HEK293 (cell line): Measurements from ENCODE around the gene FBXL4.
A peak's percentile ranks its signal among the peaks of the same experiment; 100 is the strongest.

Source experiments
- BCL11A ChIP-seq: fragments of 450-650 bp; formaldehyde crosslinking; IDR thresholded peaks from 2 replicates; pipeline ENCODE4 v1.5.1; 2016; ENCODE audit warnings: low read depth, missing biosample characterization, missing genetic modification characterization
- GLIS2 ChIP-seq: fragments of 450-650 bp; formaldehyde crosslinking; IDR thresholded peaks from 2 replicates; pipeline ENCODE4 v1.5.1; 2016; ENCODE audit warnings: missing biosample characterization, missing genetic modification characterization
- KLF8 ChIP-seq: fragments of 450-650 bp; formaldehyde crosslinking; IDR thresholded peaks from 2 replicates; pipeline ENCODE4 v1.5.1; 2016; ENCODE audit warnings: missing biosample characterization, missing genetic modification characterization
- MEIS1 ChIP-seq: sonication (generic); formaldehyde crosslinking; IDR thresholded peaks from 2 replicates; pipeline ENCODE4 v1.8.1; 2022; ENCODE audit warnings: missing genetic modification reagents, mild to moderate bottlenecking, borderline replicate concordance
- SP2 ChIP-seq: fragments of 450-650 bp; formaldehyde crosslinking; IDR thresholded peaks from 2 replicates; pipeline ENCODE4 v1.5.1; 2016; ENCODE audit warnings: missing biosample characterization, missing genetic modification characterization
- ZBTB17 ChIP-seq: fragments of 450-650 bp; formaldehyde crosslinking; IDR thresholded peaks from 2 replicates; pipeline ENCODE4 v1.5.1; 2016; ENCODE audit warnings: missing biosample characterization, missing genetic modification characterization
- ZBTB8A ChIP-seq: fragments of 450-650 bp; formaldehyde crosslinking; IDR thresholded peaks from 2 replicates; pipeline ENCODE4 v1.5.1; 2016; ENCODE audit warnings: missing biosample characterization, missing genetic modification characterization
- ZNF114 ChIP-seq: fragments of 450-650 bp; formaldehyde crosslinking; IDR thresholded peaks from 2 replicates; pipeline ENCODE4 v1.5.0; 2017; ENCODE audit warnings: missing biosample characterization, missing genetic modification characterization
- ZNF202 ChIP-seq: fragments of 450-650 bp; formaldehyde crosslinking; IDR thresholded peaks from 2 replicates; pipeline ENCODE4 v1.5.1; 2016; ENCODE audit warnings: missing biosample characterization, missing genetic modification characterization, borderline replicate concordance
- ZNF223 ChIP-seq: fragments of 450-650 bp; formaldehyde crosslinking; IDR thresholded peaks from 2 replicates; pipeline ENCODE4 v1.5.1; 2016; ENCODE audit warnings: missing biosample characterization, missing genetic modification characterization
- ZNF23 ChIP-seq: fragments of 450-650 bp; formaldehyde crosslinking; IDR thresholded peaks from 2 replicates; pipeline ENCODE4 v1.5.1; 2016; ENCODE audit warnings: missing biosample characterization, missing genetic modification characterization, borderline replicate concordance
- ZNF292 ChIP-seq: fragments of 450-650 bp; formaldehyde crosslinking; IDR thresholded peaks from 2 replicates; pipeline ENCODE4 v1.5.1; 2016; ENCODE audit warnings: low read depth, missing biosample characterization, missing genetic modification characterization, borderline replicate concordance
- ZNF311 ChIP-seq: fragments of 450-650 bp; formaldehyde crosslinking; IDR thresholded peaks from 2 replicates; pipeline ENCODE4 v1.5.1; 2017; ENCODE audit warnings: missing biosample characterization, missing genetic modification characterization, borderline replicate concordance
- ZNF341 ChIP-seq: fragments of 450-650 bp; formaldehyde crosslinking; IDR thresholded peaks from 2 replicates; pipeline ENCODE4; 2016; ENCODE audit warnings: low read depth, missing biosample characterization, missing genetic modification characterization
- ZNF354C ChIP-seq: fragments of 450-650 bp; formaldehyde crosslinking; IDR thresholded peaks from 2 replicates; pipeline ENCODE4 v1.5.1; 2016; ENCODE audit warnings: missing biosample characterization, missing genetic modification characterization, low read depth, borderline replicate concordance
- ZNF404 ChIP-seq: fragments of 450-650 bp; formaldehyde crosslinking; IDR thresholded peaks from 2 replicates; pipeline ENCODE4 v1.5.1; 2017; ENCODE audit warnings: missing biosample characterization, missing genetic modification characterization
- ZNF48 ChIP-seq: fragments of 450-650 bp; formaldehyde crosslinking; IDR thresholded peaks from 2 replicates; pipeline ENCODE4 v1.5.1; 2016; ENCODE audit warnings: missing biosample characterization, missing genetic modification characterization
- ZNF501 ChIP-seq: fragments of 450-650 bp; formaldehyde crosslinking; IDR thresholded peaks from 2 replicates; pipeline ENCODE4 v1.5.1; 2016; ENCODE audit warnings: missing biosample characterization, missing genetic modification characterization
- ZNF548 ChIP-seq: fragments of 450-650 bp; formaldehyde crosslinking; IDR thresholded peaks from 2 replicates; pipeline ENCODE4 v1.5.1; 2016; ENCODE audit warnings: missing biosample characterization, missing genetic modification characterization
- ZNF549 ChIP-seq: fragments of 450-650 bp; IDR thresholded peaks from 2 replicates; pipeline ENCODE4 v1.5.1; 2018; ENCODE audit warnings: missing biosample characterization, missing genetic modification characterization, mild to moderate bottlenecking, inconsistent platforms, moderate library complexity
- ZNF560 ChIP-seq: fragments of 450-650 bp; formaldehyde crosslinking; IDR thresholded peaks from 2 replicates; pipeline ENCODE4 v1.5.1; 2017; ENCODE audit warnings: missing biosample characterization, missing genetic modification characterization, borderline replicate concordance
- ZNF561 ChIP-seq: fragments of 450-650 bp; IDR thresholded peaks from 2 replicates; pipeline ENCODE4 v1.5.1; 2018; ENCODE audit warnings: missing biosample characterization, missing genetic modification characterization, borderline replicate concordance
- ZNF600 ChIP-seq: fragments of 450-650 bp; formaldehyde crosslinking; IDR thresholded peaks from 2 replicates; pipeline ENCODE4 v1.5.1; 2016; ENCODE audit warnings: missing biosample characterization, missing genetic modification characterization
- ZNF626 ChIP-seq: fragments of 450-650 bp; sonication (Bioruptor Pico); formaldehyde crosslinking; IDR thresholded peaks from 2 replicates; pipeline ENCODE4 v1.5.1; 2018; ENCODE audit warnings: missing biosample characterization, missing genetic modification characterization, inconsistent platforms
- ZNF777 ChIP-seq: fragments of 450-650 bp; formaldehyde crosslinking; IDR thresholded peaks from 2 replicates; pipeline ENCODE4 v1.5.1; 2017; ENCODE audit warnings: missing biosample characterization, missing genetic modification characterization, borderline replicate concordance
- ZNF837 ChIP-seq: fragments of 450-650 bp; formaldehyde crosslinking; IDR thresholded peaks from 2 replicates; pipeline ENCODE4 v1.5.1; 2016; ENCODE audit warnings: missing biosample characterization, missing genetic modification characterization
- ZNF843 ChIP-seq: fragments of 450-650 bp; formaldehyde crosslinking; IDR thresholded peaks from 2 replicates; pipeline ENCODE4 v1.5.1; 2016; ENCODE audit warnings: missing biosample characterization, missing genetic modification characterization
- ZSCAN23 ChIP-seq: fragments of 450-650 bp; formaldehyde crosslinking; IDR thresholded peaks from 2 replicates; pipeline ENCODE4 v1.5.1; 2016; ENCODE audit warnings: missing biosample characterization, missing genetic modification characterization
- TF ChIP-seq, protein P1 (sequence below): fragments of 450-650 bp; formaldehyde crosslinking; IDR thresholded peaks from 2 replicates; pipeline ENCODE4 v1.5.1; 2016; ENCODE audit warnings: missing biosample characterization, missing genetic modification characterization
- TF ChIP-seq, protein P2 (sequence below): fragments of 450-650 bp; formaldehyde crosslinking; IDR thresholded peaks from 2 replicates; pipeline ENCODE4 v1.5.1; 2016; ENCODE audit warnings: missing biosample characterization, missing genetic modification characterization
- TF ChIP-seq, protein P3 (sequence below): fragments of 450-650 bp; formaldehyde crosslinking; IDR thresholded peaks from 2 replicates; pipeline ENCODE4 v1.5.1; 2016; ENCODE audit warnings: missing biosample characterization, missing genetic modification characterization
- TF ChIP-seq, protein P4 (sequence below): fragments of 450-650 bp; formaldehyde crosslinking; IDR thresholded peaks from 2 replicates; pipeline ENCODE4 v1.5.1; 2016; ENCODE audit warnings: missing biosample characterization, missing genetic modification characterization

Gene FBXL4

DNA sequence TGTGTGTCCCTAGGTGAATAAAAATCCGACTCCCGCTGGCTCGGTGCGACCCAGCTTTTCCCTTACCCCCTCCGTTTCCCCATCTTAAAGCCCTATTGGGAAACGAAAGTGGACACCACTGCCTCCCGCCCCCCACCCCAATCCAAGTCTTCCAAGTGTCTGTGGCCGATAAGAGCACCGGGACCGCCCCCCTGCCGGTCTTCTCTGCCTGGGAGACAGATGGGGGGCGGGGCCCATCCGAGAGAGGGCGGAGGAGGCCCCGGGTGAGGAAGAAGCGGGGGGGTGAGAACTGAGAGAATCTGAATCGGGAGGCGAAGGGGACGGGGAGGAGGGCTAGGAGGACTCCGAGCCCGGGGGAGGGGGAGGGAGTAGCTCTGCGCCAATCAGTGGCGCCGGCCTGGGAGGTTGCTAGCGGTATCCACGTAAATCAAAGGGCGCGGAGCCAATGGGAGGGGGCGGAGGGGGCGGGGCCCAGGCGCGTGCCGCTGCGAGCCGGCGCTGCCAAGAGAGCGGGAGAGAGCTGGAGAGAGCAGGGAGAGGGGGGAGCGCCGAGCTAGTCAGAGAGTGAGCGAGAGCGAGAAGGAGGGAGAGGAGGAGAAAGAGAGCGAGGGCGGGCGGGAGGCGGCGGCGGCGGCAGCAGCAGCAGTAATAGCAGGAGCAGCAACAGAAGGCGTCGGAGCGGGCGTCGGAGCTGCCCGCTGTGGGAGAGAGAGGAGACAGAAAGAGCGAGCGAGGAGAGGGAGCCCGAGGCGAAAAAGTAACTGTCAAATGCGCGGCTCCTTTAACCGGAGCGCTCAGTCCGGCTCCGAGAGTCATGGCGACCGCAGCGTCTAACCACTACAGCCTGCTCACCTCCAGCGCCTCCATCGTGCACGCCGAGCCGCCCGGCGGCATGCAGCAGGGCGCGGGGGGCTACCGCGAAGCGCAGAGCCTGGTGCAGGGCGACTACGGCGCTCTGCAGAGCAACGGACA, 113.4 kb downstream of the FBXL4 start, which contains the start of gene POU3F2 (continued):
- TF ChIP-seq ZNF600 (tag by site-specific recombination) (peak; percentile 52; the same call in 1 of the 2 replicates), ZNF292 (no peak), GLIS2 (tag by site-specific recombination) (peak; percentile 90), ZSCAN23 (tag by site-specific recombination) (no peak), ZNF626 (tag by site-specific recombination) (no peak), SP2 (tag by site-specific recombination) (peak; percentile 88), ZNF501 (tag by site-specific recombination) (peak; percentile 63), ZNF354C (tag by site-specific recombination) (no peak), ZNF23 (no peak), ZNF404 (no peak), ZNF837 (tag by site-specific recombination) (0 out of 2 replicates have a peak, but pooled peaks have one; percentile 71), MEIS1 (CRISPR knock-in tag) (no peak), ZNF48 (tag by site-specific recombination) (no peak), ZNF223 (tag by site-specific recombination) (no peak), ZNF341 (tag by site-specific recombination) (peak; percentile 84), ZNF202 (tag by site-specific recombination) (no peak), ZBTB8A (tag by site-specific recombination) (peak; percentile 88), ZNF560 (no peak), ZNF843 (tag by site-specific recombination) (peak; percentile 64; the same call in 1 of the 2 replicates), BCL11A (no peak), ZNF561 (tag by site-specific recombination) (no peak), ZNF548 (no peak), KLF8 (tag by site-specific recombination) (peak; percentile 94), ZNF777 (tag by site-specific recombination) (peak; percentile 88; the same call in 1 of the 2 replicates), ZBTB17 (tag by site-specific recombination) (peak; percentile 99), ZNF311 (tag by site-specific recombination) (no peak), ZNF549 (tag by site-specific recombination) (no peak), ZNF114 (tag by site-specific recombination) (no peak)
- TF ChIP-seq, protein P1, sequence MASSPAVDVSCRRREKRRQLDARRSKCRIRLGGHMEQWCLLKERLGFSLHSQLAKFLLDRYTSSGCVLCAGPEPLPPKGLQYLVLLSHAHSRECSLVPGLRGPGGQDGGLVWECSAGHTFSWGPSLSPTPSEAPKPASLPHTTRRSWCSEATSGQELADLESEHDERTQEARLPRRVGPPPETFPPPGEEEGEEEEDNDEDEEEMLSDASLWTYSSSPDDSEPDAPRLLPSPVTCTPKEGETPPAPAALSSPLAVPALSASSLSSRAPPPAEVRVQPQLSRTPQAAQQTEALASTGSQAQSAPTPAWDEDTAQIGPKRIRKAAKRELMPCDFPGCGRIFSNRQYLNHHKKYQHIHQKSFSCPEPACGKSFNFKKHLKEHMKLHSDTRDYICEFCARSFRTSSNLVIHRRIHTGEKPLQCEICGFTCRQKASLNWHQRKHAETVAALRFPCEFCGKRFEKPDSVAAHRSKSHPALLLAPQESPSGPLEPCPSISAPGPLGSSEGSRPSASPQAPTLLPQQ (tag by site-specific recombination), result peak; percentile 77
- TF ChIP-seq, protein P2, sequence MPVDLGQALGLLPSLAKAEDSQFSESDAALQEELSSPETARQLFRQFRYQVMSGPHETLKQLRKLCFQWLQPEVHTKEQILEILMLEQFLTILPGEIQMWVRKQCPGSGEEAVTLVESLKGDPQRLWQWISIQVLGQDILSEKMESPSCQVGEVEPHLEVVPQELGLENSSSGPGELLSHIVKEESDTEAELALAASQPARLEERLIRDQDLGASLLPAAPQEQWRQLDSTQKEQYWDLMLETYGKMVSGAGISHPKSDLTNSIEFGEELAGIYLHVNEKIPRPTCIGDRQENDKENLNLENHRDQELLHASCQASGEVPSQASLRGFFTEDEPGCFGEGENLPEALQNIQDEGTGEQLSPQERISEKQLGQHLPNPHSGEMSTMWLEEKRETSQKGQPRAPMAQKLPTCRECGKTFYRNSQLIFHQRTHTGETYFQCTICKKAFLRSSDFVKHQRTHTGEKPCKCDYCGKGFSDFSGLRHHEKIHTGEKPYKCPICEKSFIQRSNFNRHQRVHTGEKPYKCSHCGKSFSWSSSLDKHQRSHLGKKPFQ (tag by site-specific recombination), result no peak
- TF ChIP-seq, protein P3, sequence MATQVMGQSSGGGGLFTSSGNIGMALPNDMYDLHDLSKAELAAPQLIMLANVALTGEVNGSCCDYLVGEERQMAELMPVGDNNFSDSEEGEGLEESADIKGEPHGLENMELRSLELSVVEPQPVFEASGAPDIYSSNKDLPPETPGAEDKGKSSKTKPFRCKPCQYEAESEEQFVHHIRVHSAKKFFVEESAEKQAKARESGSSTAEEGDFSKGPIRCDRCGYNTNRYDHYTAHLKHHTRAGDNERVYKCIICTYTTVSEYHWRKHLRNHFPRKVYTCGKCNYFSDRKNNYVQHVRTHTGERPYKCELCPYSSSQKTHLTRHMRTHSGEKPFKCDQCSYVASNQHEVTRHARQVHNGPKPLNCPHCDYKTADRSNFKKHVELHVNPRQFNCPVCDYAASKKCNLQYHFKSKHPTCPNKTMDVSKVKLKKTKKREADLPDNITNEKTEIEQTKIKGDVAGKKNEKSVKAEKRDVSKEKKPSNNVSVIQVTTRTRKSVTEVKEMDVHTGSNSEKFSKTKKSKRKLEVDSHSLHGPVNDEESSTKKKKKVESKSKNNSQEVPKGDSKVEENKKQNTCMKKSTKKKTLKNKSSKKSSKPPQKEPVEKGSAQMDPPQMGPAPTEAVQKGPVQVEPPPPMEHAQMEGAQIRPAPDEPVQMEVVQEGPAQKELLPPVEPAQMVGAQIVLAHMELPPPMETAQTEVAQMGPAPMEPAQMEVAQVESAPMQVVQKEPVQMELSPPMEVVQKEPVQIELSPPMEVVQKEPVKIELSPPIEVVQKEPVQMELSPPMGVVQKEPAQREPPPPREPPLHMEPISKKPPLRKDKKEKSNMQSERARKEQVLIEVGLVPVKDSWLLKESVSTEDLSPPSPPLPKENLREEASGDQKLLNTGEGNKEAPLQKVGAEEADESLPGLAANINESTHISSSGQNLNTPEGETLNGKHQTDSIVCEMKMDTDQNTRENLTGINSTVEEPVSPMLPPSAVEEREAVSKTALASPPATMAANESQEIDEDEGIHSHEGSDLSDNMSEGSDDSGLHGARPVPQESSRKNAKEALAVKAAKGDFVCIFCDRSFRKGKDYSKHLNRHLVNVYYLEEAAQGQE (tag by site-specific recombination), result peak; percentile 54; the same call in 1 of the 2 replicates
- TF ChIP-seq, protein P4, sequence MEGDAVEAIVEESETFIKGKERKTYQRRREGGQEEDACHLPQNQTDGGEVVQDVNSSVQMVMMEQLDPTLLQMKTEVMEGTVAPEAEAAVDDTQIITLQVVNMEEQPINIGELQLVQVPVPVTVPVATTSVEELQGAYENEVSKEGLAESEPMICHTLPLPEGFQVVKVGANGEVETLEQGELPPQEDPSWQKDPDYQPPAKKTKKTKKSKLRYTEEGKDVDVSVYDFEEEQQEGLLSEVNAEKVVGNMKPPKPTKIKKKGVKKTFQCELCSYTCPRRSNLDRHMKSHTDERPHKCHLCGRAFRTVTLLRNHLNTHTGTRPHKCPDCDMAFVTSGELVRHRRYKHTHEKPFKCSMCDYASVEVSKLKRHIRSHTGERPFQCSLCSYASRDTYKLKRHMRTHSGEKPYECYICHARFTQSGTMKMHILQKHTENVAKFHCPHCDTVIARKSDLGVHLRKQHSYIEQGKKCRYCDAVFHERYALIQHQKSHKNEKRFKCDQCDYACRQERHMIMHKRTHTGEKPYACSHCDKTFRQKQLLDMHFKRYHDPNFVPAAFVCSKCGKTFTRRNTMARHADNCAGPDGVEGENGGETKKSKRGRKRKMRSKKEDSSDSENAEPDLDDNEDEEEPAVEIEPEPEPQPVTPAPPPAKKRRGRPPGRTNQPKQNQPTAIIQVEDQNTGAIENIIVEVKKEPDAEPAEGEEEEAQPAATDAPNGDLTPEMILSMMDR, result no peak
